Prostate gland (tissue), 2 donors: ENCODE data around the gene BOC.

Experiments used
- CTCF ChIP-seq, 4 experiments: fragments of 200-600 bp in 2 of 4; fragments of 450-650 bp in 2 of 4; sonication (generic) in 2 of 4; IDR thresholded peaks; 1 replicate in 3 of 4; 2 replicates in 1 of 4; pipeline ENCODE4 v1.5.1; 2016 to 2019; ENCODE audit warnings: antibody characterized with exemption in 4 of 4, mild to moderate bottlenecking in 2 of 4, moderate library complexity in 2 of 4
- POLR2A ChIP-seq: fragments of 450-650 bp; IDR thresholded peaks from one replicate; pipeline ENCODE4 v1.6.1; 2016; ENCODE audit warnings: antibody characterized with exemption, mild to moderate bottlenecking
- POLR2AphosphoS5 ChIP-seq: sonication (generic); formaldehyde crosslinking; IDR thresholded peaks from one replicate; pipeline ENCODE4 v1.6.1; 2017; ENCODE audit warnings: antibody characterized with exemption

GRCh38 chr3:113262304-113262665, 50.9 kb downstream of the BOC start:
- TF ChIP-seq CTCF (IDR thresholded peaks at IDR 0.05) (no peak), POLR2AphosphoS5 (no peak), POLR2A (no peak)
